Activated naive CD4-positive, alpha-beta T cell treated with Interleukin-2 at 50 U/mL for 16 hours (primary cell): Measurements from ENCODE around the gene ADAM19.
A peak's percentile ranks its signal among the peaks of the same experiment; 100 is the strongest.

Source experiments
- DNase-seq: peaks from one replicate; pipeline ENCODE4 v3.0.0-alpha.2; 2020

Gene ADAM19

GRCh38 chr5:157594675-157595459 lies 19.3 kb upstream of the ADAM19 start:
- DNase-seq = no peak

DNA sequence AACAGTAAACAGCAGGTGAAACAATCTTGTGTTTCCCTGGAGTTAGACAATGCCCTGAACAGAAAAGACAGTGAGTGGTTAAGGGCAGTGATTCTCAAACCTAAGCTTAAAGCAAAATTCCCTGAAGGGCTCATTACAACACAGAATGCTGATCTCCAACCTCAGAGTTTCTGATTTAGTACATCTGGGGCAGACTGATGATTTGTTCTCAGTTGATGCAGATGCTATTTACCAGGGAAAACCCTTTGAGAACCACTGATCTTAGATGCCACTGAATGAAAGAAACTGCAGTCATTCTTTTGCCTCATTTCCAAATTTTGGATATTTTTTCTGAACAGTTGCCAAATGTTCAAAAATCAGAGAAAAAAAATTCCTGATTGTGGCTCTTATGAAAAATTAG lies 18.7 kb upstream of the ADAM19 start:
- DNase-seq = no peak

DNA sequence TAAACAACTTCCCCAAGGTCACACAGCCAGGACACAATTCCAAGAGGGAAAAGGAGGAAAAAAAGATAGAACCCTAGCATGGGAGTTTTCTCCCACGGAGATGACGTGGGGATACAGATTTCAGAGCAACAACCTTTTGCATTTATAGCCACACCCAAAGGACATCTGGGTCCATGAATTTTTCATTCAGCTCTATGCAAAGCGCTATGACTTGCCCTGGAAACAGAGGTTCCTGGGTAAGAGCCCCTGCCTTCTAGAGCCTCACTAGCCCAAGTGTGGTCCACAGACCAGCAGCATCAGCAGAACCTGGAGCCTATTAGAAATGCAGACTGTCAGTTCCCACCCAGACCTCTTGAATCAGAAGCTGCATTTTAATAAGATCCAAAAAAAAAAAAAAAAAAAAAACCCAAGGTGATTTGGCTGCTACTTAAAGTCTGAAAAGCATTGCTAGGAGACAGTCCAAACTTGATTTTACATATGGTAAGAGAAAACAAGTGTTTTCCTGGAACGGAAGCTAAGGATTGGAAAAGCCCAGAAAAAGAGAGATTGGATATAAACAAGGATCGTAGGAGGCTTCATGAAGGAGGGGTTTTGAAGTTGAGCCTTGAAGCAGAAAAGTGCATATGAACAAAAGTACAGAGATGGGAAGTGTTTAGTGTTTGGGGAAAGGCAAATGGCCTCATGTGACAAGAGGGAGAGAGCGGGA lies 17.6 kb upstream of the ADAM19 start:
- DNase-seq = no peak

DNA sequence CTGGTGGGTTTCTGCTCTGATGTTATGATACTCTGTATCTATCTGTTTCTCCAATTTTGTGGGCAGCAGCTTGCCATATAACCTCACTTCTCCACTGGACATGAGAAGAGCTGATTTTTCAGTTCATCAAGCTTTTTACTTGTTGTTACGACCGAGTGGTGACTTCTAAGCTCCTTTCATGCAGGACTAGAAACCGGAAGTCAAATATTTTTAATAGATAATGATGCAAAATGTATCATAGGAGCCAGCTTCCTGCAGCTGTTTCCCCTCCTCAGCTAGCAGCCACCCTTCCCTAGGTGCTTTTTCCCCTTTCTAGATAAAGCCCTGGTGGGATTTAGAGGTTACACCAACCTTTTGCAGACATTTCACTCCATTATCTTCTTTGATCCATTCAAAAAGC lies 17.0 kb upstream of the ADAM19 start:
- no peak for DNase-seq

DNA sequence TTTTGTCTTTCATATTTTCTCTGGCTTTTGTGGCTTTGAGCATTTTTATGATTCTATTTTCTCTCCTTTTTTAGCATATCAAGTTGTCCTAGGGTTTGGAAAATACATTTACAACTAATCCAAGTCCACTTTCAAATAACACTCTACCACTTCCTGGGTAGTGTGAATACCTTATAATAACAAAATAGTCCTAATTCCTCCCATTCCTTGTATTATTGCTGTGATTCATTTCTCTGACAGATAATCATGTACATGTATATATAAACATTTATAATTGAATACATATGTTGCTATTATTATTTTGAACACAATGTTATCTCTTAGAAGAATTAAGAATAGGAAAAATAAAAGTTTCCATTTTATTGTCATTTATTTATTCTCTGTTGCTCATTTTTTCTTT lies 14.9 kb upstream of the ADAM19 start:
- no peak for DNase-seq

- DNase-seq = no peak
Observed at GRCh38 chr5:157584628-157585027, 9.1 kb upstream of the ADAM19 start.

- no peak for DNase-seq
Observed at GRCh38 chr5:157582731-157583620, 7.4 kb upstream of the ADAM19 start.

- DNase-seq = no peak
Observed at GRCh38 chr5:157581901-157582300, 6.3 kb upstream of the ADAM19 start.

DNA sequence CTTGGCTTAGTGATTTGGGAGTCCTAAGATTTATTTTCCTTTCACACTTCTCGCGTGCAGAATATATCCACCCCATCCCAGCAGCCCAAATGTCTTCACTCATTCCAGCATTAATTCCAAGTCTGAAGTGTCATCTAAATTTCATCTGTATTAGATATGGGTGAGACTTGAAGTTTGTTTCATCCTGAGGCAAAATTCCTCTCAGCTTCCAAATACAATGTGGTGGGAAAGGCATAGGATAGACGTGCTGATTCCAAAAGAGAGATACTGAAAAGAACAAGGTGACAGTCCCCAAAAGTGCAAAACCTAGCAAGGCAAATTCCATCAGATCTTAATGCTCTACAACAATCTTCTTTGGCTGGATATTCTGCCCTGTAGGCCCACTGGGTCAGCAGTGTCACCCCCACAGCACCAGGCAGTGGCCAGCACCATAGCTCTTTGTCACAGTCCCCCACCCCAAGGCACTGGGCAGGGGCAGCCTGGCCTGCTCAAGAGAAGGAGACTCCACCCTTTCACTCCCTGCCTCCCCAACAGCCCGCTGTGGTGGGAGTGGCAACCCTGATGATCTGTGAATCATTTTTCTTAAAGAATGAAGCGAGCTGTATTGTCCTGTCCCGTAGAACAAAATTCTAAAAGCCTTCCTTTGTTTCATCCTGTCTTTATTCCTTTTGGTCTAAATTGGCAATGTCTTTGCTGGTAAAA lies 2.7 kb upstream of the ADAM19 start:
- no peak for DNase-seq

DNA sequence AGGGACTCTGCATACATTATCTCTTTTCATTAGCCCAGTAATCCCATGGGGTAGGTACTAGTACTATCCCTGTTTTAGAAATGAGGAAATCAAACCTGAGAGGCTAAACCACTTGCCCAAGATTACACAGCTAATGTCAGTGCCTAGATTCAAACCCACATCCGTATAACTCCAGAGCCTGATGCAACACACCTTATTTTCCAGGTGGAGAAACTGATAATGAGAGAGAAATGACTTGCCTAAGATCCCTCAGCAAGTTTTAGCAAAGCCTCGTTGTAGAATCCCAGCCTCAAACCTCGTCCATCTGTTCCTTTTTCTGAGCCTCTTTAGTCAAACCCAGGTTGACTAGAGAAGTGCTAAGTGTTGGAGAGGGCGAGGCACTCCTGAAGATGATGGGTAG lies 1.1 kb upstream of the ADAM19 start:
- DNase-seq = no peak

GRCh38 chr5:157574456-157575380 lies 857 bp downstream of the ADAM19 start:
- peak; percentile 44 for DNase-seq

DNA sequence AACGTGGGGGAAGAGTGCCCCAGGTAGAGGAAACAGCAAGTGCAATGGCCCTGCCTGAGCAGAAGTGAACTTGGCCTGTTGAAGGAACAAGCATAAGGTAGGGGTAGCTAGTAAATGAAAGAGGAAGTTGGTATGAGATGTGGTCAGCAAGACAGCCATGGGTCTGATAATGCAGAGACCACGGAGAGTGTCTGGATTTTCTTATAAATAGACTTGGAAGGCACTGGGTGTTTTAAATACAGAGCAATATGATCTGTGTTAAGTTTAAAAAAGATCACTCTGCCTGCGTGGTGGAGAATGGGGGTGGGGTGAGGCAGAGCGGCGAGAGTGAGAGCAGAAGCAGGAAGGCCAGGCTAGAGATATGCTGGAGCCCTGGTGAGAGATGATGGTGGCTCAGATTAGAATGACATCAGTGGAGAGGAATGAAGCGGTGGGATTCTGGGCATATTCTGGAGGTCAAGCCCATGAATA lies 4.2 kb downstream of the ADAM19 start:
- DNase-seq = peak; percentile 34

GRCh38 chr5:157570531-157571200 lies 4.9 kb downstream of the ADAM19 start:
- DNase-seq = no peak

DNA sequence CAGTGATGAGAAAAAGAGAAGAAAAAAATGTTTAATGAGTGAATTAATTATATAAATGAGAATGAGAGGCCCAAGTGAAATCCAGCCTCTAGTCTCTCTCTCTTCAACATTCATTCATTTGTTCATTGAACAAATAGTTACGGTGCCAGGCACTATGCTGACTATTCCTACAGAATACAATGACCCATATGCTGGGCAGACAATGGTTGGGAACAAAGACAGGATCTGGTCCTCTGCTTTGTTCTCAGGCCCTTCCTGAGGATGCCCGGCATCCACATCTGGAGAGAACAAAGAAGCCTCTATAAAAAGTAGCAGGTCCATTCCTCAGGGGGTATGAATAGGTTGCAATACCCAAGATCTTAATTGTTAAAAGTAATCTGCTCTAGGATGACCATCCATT lies 6.9 kb downstream of the ADAM19 start:
- DNase-seq = no peak

- no peak for DNase-seq
Observed at GRCh38 chr5:157568222-157568621, 7.4 kb downstream of the ADAM19 start.

DNA sequence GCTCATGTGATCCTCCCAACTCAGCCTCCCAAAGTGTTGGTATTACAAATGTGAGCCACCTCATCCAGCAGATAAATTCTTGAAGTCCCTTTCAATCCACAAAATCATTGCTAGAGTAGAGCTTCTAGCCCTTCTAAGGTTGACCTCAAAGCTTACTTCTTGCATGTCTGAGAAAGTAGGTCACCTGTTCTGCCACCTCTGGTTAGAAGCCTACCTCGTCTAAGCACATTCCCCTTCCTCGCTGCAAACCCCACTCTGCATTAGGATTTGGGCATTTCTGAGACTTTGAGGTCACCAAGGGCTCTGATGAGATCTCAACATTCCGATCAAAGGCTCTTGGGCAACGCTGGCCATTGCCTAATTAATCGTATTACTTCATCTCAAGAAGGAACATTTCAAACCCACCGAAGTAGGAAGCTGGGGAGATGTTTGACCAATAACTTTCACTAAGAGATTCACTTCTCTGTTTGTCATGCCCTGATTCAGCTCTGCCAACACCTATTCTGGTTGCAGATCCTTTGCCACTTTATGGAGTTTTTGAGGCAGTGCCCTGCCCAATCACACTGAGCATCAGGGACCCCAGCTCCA lies 8.6 kb downstream of the ADAM19 start:
- no peak for DNase-seq

- no peak for DNase-seq
Observed at GRCh38 chr5:157563929-157564716, 11.5 kb downstream of the ADAM19 start.

- no peak for DNase-seq
Observed at GRCh38 chr5:157563373-157563928, 12.1 kb downstream of the ADAM19 start.

DNA sequence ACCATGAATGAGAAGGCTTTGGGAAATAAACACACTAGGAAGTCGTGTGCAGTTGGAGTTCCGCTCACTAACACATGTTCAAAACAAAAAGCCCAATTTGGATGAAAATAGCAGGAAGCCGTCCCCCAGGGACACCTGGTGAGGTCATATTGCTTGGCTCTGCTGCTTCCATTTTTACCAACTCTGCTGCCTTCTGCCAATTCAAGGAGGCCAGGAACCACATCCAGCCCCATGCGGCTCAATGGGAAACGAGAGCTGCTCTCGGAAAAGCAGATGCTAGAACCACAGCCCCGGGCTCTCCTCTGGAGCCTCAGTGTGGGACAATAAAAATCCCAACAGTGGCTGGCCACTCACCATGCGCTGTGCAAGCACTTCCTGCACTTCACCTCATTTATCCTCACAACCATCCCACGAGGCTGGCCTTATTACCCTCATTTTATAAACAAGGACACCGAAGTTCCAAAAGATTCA lies 13.4 kb downstream of the ADAM19 start:
- no peak for DNase-seq
